HL-60/S4 treated with retinoic acid at 250 ng/mL for 4 days and 3 days (cell line): Measurements from ENCODE around the gene RAB11B.
"Not testable (repeated sequence)": the region's sequence is repeated elsewhere in the genome, so short reads cannot be mapped to it uniquely, and the experiment has no call there.

ENCODE experiments used
- in situ Hi-C: fragments of 300-500 bp; cut with MboI; formaldehyde crosslinking; loops from 2 replicates; pipeline ENCODE4 v1.7.0; 2022; ENCODE audit warnings: low sequenced_read_pairs

RAB11B gene

DNA sequence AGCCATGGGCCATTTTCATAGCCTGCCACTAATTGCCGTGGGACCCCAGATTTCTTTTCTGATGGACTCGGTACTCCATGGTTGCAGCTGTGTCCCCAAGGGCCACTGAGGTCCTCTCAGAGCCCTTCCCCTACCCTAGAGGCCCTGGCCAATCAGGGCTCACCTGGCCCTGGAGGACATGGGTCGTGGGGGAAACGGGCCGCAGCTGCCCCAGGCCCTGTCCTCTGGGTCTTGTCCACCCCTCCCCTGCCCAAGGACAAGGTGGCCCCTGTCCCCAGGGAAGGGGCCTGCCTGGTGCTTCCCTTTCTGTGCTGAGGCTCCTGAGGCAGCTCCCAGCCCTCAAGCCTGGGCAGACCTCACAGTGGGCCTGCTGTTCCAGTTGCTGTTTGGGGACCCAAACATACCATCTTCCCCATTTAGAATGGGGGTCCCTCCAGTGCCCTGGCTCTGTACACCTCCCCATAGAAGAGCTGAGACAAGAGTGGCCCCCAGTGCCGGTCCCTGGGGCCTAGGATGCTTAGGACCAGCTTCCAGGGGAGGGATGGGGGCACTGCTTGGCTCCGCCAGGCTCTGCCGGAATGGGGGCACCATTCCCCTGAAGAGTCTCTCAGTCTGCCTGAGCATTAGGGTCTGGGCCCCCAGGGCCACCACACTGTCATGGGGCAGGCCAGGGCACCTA, 3.2 kb downstream of the RAB11B start:
- in situ Hi-C loops, result no loop called here

- in situ Hi-C loops, result no loop called here
Measured at GRCh38 chr19:8393871-8394250, 3.7 kb downstream of the RAB11B start.

DNA sequence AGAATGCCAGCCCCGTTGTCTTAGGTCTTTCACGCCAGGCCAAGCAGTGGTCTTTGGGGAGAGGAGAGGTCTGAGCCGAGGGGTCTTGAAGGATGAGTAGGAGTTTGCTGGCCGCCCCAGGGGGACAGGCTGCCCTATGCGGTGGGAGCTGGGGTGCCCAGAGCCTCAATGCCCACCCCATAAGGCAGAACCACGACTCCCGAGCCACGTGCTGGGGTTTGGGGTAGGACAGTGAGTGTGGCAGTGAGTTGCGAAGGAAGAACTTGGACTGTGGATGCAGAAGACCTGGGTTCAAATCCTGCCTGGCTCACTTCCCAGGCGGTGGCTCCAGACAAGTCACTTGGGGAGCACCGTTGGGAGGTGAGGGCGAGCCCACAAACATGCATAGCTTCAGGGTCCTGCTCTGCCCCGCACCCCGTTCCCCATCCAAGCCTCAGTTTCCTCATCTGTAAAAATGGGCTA, 5.5 kb downstream of the RAB11B start:
- in situ Hi-C loops, result no loop called here

- in situ Hi-C loops, result no loop called here
Measured at GRCh38 chr19:8396185-8396562, 6.0 kb downstream of the RAB11B start.

DNA sequence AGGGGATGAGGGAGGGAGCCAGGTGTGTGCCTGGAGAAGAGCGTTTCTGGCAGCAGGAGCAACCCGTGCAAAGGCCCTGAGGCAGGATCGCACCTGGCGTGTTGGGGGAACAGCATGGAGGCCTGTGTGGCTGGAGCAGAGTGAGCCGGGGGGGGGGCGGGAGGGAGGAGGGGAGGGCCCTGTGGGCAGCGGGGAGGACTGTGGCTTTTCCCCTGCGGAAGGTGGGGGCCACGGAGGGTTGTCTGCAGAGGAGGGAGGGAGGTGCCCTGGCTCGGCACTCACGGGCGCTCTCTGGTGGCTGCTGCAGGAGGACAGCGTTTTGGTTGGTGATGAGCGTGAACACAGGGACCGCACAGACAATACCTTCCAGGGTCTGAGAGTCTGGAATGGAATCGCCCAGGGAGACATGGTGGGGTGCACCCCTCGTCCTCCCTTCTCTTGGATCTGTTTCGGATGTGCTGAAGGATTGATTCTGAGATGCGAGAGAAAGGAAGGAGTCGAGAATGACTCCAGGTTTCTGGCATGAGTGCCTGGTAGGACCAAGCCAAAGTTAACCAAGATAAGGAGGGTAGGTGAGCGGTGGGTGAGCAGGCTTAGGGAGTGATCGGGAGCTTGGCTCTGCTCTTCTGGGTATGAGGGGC, 6.5 kb downstream of the RAB11B start:
- in situ Hi-C loops, result no loop called here

- in situ Hi-C loops, result no loop called here
Measured at GRCh38 chr19:8397271-8397670, 7.1 kb downstream of the RAB11B start.

DNA sequence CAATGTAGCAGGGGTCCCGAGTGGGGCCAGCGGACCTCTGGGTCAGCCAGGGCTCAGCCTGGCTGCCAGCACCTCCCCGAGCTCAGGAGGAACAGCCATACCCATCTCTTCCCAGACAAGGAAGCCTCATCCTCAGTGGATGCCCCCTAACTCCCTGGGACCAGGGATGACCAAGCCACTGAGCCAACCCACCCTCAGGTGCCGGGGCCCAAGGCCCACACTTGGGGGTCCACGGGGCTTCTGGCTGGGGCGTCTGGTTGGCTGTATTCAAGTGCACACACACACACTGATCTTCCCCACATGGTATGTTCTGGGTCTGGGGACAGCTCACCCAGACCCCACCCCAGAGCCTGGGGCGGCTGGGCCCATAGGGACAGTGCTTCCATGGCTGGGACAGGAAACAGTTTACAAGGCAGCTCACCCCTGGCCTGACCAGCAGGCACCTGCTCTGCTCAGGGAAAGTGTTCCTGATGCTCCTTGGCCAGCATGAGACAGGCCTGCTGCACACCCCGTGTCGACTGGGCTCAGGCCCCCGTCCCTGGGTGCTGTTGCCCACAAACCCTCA, 7.7 kb downstream of the RAB11B start:
- in situ Hi-C loops, result no loop called here

DNA sequence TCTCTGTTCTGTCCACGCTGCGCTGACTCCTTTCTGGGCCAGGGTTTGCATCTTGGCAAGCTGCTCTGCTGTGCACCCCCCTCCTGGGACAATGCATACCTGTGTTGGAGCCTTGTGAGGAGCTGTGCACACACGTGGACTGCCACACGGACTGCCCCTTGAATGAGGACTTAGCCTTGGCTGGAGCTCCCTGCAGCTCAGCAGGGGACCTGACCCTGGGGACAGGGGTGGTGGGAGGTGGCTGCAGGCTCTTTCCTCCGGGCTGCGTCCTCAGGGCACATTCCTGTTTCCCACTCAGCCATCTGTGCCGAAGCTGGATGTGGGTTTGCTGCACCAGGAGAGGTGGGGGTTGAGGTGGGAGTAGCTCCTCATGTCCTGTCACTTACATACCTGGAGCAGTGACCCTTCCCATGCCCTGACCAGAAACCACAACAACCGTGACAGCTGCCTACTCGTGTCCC, 8.2 kb downstream of the RAB11B start:
- in situ Hi-C loops, result no loop called here

- in situ Hi-C loops, result no loop called here
Measured at GRCh38 chr19:8399681-8400188, 9.6 kb downstream of the RAB11B start.

DNA sequence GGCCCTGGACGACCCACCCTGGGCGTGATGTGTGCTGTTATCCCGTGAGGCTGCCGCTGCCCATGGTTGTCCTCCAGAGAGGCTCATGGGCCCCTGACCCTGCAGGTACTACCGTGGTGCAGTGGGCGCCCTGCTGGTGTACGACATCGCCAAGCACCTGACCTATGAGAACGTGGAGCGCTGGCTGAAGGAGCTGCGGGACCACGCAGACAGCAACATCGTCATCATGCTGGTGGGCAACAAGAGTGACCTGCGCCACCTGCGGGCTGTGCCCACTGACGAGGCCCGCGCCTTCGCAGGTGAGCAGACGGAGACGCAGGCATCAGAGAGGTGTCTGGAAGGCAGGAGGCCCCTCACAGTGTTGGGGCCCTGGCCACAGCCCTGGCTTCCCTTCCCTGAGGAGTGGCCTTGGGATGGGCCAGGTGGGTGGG, 11.8 kb downstream of the RAB11B start:
- in situ Hi-C loops, result no loop called here

DNA sequence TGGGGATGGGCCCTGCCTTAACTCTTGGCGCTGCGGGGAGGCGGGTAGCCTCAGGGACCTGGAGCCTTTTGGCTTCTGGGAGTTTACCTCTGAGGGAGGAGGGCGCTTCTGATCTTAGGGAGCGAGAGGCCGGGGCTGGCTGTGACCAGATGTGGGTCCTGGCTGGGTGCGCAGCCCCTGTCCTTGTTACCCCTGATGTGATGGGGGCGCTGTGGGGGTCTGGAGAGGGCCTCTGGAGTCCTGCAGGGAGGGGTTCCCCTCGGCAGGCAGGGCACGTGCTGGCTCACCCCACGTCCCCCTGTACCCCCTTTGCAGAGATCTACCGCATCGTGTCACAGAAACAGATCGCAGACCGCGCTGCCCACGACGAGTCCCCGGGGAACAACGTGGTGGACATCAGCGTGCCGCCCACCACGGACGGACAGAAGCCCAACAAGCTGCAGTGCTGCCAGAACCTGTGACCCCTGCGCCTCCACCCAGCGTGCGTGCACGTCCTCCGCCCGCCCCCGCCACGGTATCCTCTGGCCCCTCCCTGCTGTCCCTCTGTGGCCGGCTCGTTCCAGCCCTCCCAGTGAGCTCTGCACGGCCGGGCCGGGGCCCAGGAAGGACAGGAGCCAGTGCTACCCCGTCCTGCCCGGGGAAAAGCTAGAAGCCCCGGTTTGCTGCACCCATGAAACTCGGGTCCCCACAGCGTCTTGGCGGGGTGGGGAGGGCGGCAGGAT, 13.1 kb downstream of the RAB11B start:
- in situ Hi-C loops, result no loop called here

DNA sequence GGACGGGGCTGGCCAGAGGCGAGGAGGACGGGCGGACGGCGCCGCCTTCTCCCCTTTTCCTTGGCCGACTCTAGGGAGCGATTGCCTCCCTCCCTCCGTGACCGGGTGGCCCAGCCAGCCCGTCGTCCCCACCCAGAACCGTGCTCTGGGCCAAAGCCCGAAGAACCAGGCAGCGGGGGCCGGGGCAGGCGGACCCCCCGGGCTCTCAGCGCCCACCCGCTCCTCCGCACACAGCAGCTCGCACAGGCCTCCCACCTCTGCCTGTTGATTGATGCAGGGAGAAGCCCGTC, 13.6 kb downstream of the RAB11B start:
- in situ Hi-C loops, result no loop called here

DNA sequence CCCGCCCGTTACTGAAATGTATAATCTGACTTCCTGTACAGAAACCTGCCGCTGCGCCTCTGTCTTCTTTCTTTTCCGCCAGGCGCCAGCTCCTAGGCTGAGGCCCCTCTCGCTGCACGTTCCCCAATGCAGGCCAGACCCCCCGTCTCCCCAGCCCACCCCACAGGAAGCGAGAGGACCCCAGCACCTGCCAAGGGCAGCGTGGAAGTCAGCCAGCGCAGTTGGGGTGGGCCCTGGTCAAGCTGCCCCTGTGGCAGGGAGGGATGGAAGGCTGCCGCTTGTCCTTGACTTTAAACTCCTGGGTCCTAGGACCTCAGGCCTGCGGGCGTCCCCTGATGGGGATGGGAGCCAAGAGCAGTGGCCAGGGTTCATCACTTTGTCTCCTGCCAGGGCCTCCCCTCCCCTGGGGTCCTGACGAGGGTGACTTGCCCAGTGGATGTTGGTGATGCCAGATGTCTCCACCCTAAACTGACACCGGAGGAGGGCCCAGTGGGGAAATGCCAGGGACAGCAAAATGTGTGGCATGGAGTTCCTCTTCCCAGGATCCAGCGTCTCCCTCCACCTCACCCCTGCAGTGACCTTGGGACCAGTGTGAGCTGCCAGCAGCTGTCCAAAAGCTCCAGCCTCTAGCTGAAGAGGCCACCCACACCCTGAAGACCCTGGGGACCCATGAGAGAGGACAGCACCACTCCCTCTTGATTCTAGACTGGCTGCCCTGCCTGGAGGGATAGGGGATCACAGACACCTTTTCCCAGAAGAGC, 14.4 kb downstream of the RAB11B start:
- in situ Hi-C loops, result no loop called here

DNA sequence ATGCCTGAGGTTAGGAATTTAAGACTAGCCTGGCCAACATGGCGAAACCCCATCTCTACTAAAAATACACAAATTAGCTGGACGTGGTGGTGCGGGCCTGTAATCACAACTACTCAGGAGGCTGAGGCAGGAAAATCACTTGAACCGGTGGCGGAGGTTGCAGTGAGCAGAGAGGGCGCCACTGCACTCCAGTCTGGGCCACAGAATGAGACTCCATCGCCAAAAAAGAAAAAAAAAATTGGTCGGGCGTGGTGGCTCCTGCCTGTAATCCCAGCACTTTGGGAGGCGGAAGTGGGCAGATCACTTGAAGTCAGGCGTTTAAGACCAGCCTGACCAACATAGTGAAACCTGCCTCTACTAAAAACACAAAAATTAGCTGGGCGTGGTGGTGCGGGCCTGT, 20.6 kb downstream of the RAB11B start:
- in situ Hi-C loops, result not testable (repeated sequence)

GRCh38 chr19:8412783-8413628, 22.8 kb downstream of the RAB11B start, which contains the start of gene MARCHF2:
Gene MARCHF2 (plus strand): TSS chr19:8413305. CDS start chr19:8421841, 8,536 bp downstream.
- in situ Hi-C loops, result no loop called here

- in situ Hi-C loops, result no loop called here
Measured at GRCh38 chr19:8413629-8413995, 23.5 kb downstream of the RAB11B start.

- in situ Hi-C loops, result no loop called here
Measured at GRCh38 chr19:8416796-8417195, 26.6 kb downstream of the RAB11B start.

DNA sequence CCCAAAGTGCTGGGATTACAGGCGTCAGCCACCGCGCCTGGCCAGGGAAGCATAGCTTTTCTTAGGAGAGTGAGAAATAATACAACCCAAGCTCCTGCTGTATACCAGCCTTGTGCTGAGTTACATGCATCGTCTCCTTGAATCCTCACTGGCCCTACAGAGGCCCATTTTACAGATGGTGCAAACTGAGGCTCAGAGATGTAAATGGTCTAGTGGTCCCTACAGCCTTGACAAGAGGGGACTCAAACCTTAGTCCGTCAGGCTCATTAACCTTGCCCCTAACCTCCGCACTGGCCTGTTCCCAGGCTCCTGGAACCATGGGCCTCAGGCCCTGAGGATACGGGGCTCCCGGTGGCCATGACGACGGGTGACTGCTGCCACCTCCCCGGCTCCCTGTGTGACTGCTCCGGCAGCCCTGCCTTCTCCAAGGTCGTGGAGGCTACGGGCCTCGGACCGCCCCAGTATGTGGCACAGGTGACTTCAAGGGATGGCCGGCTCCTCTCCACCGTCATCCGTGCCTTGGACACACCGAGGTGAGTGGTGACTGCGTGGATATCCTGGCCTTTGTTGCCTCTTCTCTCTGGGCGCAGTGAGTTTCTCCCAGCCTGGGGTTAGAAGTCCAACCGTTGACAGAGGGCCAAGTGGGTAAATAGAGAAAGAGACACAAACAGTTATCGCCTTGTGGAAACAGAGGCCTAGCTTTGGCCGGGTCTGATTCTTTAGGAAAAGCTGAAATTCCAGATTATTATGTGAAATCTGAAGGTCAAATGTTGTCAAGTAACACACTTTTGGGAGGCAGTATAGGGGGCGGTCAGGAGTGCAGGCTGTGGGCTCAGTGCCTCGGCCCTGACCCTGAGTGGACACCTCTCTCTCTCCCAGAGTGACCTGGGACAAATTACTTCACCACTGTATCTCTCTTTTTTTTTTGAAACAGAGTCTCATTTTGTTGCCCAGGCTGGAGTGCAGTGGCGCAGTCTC, 31.6 kb downstream of the RAB11B start:
- in situ Hi-C loops, result no loop called here

- in situ Hi-C loops, result no loop called here
Measured at GRCh38 chr19:8423817-8424223, 33.7 kb downstream of the RAB11B start.
